Measurements from ENCODE around the gene DGKQ. TPM values are rescaled to one million over a fixed set of nuclear protein-coding genes. Genes with fewer than 3 reads are reported as not detected.
A peak's percentile ranks its signal among the peaks of the same experiment; 100 is the strongest.

Gene DGKQ
- total and polyA plus RNA-seq, 2 of the 13 experiments (the other 11 are each of a cell fraction or from before 2014, with no cell fraction given), result 4.5 to 7.2 TPM

GRCh38 chr4:986879-987623 is 13.7 kb upstream of the DGKQ start, which contains the start of gene IDUA (continued):
- TF ChIP-seq ZNF75D (CRISPR knock-in tag; IDR thresholded peaks at IDR 0.05; ENCODE audit: borderline replicate concordance) (no peak), RAD51 (IDR thresholded peaks at IDR 0.05; ENCODE audit: borderline replicate concordance) (no peak), ZSCAN21 (CRISPR knock-in tag; IDR thresholded peaks at IDR 0.05; ENCODE audit: borderline replicate concordance) (peak; percentile 69; the same call in 1 of the 2 replicates), ZNF773 (CRISPR knock-in tag; IDR thresholded peaks at IDR 0.05; ENCODE audit: borderline replicate concordance) (0 out of 2 replicates have a peak, but pooled peaks have one; percentile 71), ZNF703 (CRISPR knock-in tag; IDR thresholded peaks at IDR 0.05; ENCODE audit: borderline replicate concordance) (no peak; the same call in 1 of the 2 replicates), KLF6 (CRISPR knock-in tag; IDR thresholded peaks at IDR 0.05) (no peak; the same call in 1 of the 2 replicates), TCF7L2 (IDR thresholded peaks at IDR 0.05; ENCODE audit: low read depth, low read length) (no peak), MTA1 (CRISPR knock-in tag; IDR thresholded peaks at IDR 0.05; ENCODE audit: borderline replicate concordance) (peak; percentile 77; the same call in 1 of the 2 replicates), NFE2L2 (IDR thresholded peaks at IDR 0.05; ENCODE audit: low read length) (no peak), ZNF292 (CRISPR knock-in tag; IDR thresholded peaks at IDR 0.05; ENCODE audit: borderline replicate concordance, low read depth) (no peak), SRSF4 (IDR thresholded peaks at IDR 0.05; ENCODE audit: low read depth, low read length, poor library complexity, severe bottlenecking) (no peak), ZBTB43 (CRISPR knock-in tag; conservative IDR thresholded peaks at IDR 0.05) (0 out of 2 replicates have a peak, but pooled peaks have one; percentile 57), SNRNP70 (IDR thresholded peaks at IDR 0.05; ENCODE audit: low read depth, low read length) (0 out of 2 replicates have a peak, but pooled peaks have one; percentile 57), ZNF501 (CRISPR knock-in tag; IDR thresholded peaks at IDR 0.05) (peak; percentile 65), FOXJ3 (CRISPR knock-in tag; IDR thresholded peaks at IDR 0.05; ENCODE audit: borderline replicate concordance) (no peak), NR3C1 (CRISPR knock-in tag; IDR thresholded peaks at IDR 0.05) (no peak), DNMT3B (CRISPR knock-in tag; conservative IDR thresholded peaks at IDR 0.05) (no peak), ATF4 (CRISPR knock-in tag; IDR thresholded peaks at IDR 0.05) (no peak), ATAD3A (CRISPR knock-in tag; IDR thresholded peaks at IDR 0.05) (no peak), SKI (IDR thresholded peaks at IDR 0.05; ENCODE audit: partially characterized antibody) (no peak), RBM39 (IDR thresholded peaks at IDR 0.05; ENCODE audit: low read depth, low read length, poor library complexity, severe bottlenecking) (peak; percentile 42)
- TF ChIP-seq, protein P1, sequence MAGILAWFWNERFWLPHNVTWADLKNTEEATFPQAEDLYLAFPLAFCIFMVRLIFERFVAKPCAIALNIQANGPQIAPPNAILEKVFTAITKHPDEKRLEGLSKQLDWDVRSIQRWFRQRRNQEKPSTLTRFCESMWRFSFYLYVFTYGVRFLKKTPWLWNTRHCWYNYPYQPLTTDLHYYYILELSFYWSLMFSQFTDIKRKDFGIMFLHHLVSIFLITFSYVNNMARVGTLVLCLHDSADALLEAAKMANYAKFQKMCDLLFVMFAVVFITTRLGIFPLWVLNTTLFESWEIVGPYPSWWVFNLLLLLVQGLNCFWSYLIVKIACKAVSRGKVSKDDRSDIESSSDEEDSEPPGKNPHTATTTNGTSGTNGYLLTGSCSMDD (CRISPR knock-in tag; IDR thresholded peaks at IDR 0.05), result no peak
- TF ChIP-seq, protein P2, sequence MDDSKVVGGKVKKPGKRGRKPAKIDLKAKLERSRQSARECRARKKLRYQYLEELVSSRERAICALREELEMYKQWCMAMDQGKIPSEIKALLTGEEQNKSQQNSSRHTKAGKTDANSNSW (CRISPR knock-in tag; IDR thresholded peaks at IDR 0.05; ENCODE audit: borderline replicate concordance), result no peak; the same call in 1 of the 2 replicates
- TF ChIP-seq, protein P3, sequence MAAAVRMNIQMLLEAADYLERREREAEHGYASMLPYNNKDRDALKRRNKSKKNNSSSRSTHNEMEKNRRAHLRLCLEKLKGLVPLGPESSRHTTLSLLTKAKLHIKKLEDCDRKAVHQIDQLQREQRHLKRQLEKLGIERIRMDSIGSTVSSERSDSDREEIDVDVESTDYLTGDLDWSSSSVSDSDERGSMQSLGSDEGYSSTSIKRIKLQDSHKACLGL (CRISPR knock-in tag; IDR thresholded peaks at IDR 0.05), result peak; percentile 77; the same call in 1 of the 2 replicates
- TF ChIP-seq, protein P4, sequence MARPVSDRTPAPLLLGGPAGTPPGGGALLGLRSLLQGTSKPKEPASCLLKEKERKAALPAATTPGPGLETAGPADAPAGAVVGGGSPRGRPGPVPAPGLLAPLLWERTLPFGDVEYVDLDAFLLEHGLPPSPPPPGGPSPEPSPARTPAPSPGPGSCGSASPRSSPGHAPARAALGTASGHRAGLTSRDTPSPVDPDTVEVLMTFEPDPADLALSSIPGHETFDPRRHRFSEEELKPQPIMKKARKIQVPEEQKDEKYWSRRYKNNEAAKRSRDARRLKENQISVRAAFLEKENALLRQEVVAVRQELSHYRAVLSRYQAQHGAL (CRISPR knock-in tag; IDR thresholded peaks at IDR 0.05; ENCODE audit: not compliant biosample characterization), result no peak
